Measurements from ENCODE around the gene PUS1. TPM values are rescaled to one million over a fixed set of nuclear protein-coding genes. Genes with fewer than 3 reads are reported as not detected.
A peak's percentile ranks its signal among the peaks of the same experiment; 100 is the strongest.

The PUS1 gene
- total and polyA plus RNA-seq, 2 donors (not counting 1 experiment from before 2014, with no cell fraction given): 50.1 to 99.5 TPM

DNA sequence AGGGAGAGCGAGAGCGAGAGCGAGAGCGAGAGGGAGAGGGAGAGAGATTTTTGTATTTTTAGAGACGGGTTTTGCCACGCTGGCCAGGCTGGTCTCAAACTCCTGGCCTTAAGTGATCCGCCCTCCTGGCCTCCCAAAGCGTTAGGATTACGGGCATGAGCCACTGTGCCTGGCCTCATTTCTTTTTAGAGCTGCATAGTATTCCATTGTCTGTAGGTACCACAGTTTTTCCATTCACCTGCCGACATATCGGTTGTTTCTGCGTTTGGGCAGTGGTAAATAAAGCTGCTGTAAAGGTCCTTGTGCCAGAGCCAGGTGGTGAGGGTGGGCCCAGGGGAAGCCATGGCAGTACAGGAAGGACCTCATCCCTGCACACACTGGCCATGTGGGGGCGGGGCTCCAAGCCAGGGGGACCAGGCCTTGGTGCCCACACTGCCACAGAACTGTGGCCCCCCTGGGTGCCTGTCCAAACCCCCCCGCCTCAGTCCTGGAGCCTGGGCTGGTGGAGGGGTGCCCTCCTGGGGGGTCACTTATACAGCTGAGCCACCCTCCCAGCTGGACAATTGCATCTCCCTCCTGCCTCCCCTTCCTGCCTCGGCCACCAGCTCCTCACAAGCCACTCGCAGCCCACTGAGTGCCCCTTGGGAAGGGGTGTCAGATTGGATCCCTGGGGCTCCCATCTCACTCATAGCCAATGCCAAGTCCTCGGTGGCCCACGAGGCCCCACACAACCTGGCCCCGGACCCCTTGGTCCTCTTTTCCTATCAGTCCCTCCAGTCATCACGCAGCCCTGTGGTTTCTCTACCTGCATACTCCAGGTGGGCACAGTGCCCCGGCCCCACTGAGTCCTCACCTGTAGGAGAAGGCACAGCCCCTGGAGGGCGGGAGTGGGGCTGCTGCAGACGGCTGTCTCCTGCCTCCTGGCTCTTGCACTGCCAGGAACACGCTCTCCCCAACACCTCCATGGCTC lies 1.7 kb upstream of the PUS1 start:
- Mint-ChIP-seq H3K4me1 (peaks cover 48% of the 10 kb centered on the region), H3K27me3 (no peaks in the 10 kb centered on the region), H3K9me3 (ENCODE audit: insufficient read depth) (no peaks in the 10 kb centered on the region), H3K4me3 (peak overlapping the region; percentile 79), H3K27ac (peak overlapping the region; percentile 81)
- Histone ChIP-seq H3K4me2 (replicated peaks; ENCODE audit: low read depth, low read length, poor library complexity, severe bottlenecking) (peak overlapping the region; percentile 99), H3K4me1 (ENCODE audit: control insufficient read depth in 2 of 2, insufficient read depth in 2 of 2, low read length in 2 of 2) (peaks cover 39 to 59% of the 10 kb centered on the region in 2 donors), H3K36me3 (replicated peaks in 1 of 2; ENCODE audit: control extremely low read depth in 1 of 2, control insufficient read depth in 1 of 2, extremely low read depth in 1 of 2, insufficient read depth in 2 of 2, low read length in 1 of 2) (peaks cover 0 to 7% of the 10 kb centered on the region in 2 experiments), H4K20me1 (ENCODE audit: control insufficient read depth, insufficient read depth, low read length, poor library complexity, severe bottlenecking) (no peaks in the 10 kb centered on the region), H3K9me3 (ENCODE audit: control extremely low read depth in 1 of 3, control insufficient read depth in 2 of 3, insufficient read depth in 1 of 3, low read length in 2 of 3) (peaks cover 0 to 13% (median 0%) of the 10 kb centered on the region in 3 donors), H3K27ac (ENCODE audit: low read length in 2 of 2) (no peak overlapping the region), H2AFZ (ENCODE audit: insufficient read depth, low read depth, low read length, poor library complexity, severe bottlenecking) (no peak overlapping the region), H3K79me2 (ENCODE audit: control insufficient read depth, insufficient read depth, low read length) (peaks cover 7% of the 10 kb centered on the region), H3K4me3 (ENCODE audit: control extremely low read depth in 1 of 5, extremely low read depth in 1 of 5, insufficient read depth in 1 of 5, low read depth in 2 of 5, low read length in 4 of 5) (no peak overlapping the region), H3K9ac (ENCODE audit: low read length) (no peak overlapping the region), H3K27me3 (replicated peaks in 1 of 4; ENCODE audit: control extremely low read depth in 1 of 4, control insufficient read depth in 3 of 4, insufficient read depth in 4 of 4, low read length in 3 of 4) (no peaks in the 10 kb centered on the region)
- POLR2A ChIA-PET: interaction anchor here (1.3 to 1.8 kb wide), 2 partner anchors 22 to 32 kb away, joined by 4 to 7 read pairs; partner anchors contain the start of gene EP400
- 80% methylated on average over 18 of the region's 24 CpGs for WGBS (ENCODE audit: insufficient coverage)
- peak; percentile 38 for DNase-seq
- intact Hi-C loops (cut with micrococcal nuclease): loop anchor here (10.0 kb wide), 4 partner anchors 103 to 1053 kb away; partner anchors contain the start of genes MMP17 and RAN
- TF ChIP-seq EZH2 (IDR thresholded peaks at IDR 0.05; ENCODE audit: borderline replicate concordance, insufficient read depth, low read depth, low read length, poor library complexity, severe bottlenecking): no peak
- TF ChIP-seq, protein P1, sequence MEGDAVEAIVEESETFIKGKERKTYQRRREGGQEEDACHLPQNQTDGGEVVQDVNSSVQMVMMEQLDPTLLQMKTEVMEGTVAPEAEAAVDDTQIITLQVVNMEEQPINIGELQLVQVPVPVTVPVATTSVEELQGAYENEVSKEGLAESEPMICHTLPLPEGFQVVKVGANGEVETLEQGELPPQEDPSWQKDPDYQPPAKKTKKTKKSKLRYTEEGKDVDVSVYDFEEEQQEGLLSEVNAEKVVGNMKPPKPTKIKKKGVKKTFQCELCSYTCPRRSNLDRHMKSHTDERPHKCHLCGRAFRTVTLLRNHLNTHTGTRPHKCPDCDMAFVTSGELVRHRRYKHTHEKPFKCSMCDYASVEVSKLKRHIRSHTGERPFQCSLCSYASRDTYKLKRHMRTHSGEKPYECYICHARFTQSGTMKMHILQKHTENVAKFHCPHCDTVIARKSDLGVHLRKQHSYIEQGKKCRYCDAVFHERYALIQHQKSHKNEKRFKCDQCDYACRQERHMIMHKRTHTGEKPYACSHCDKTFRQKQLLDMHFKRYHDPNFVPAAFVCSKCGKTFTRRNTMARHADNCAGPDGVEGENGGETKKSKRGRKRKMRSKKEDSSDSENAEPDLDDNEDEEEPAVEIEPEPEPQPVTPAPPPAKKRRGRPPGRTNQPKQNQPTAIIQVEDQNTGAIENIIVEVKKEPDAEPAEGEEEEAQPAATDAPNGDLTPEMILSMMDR (IDR thresholded peaks at IDR 0.05): no peak
- ATAC-seq (ENCODE audit: low read depth): no peak
- CTCF ChIA-PET: interaction anchor here (1.5 kb wide), 1 partner anchor 22 kb away, joined by 3 read pairs; no protein-coding TSS in a partner anchor
